NCI-H146 treated with DMSO at 0.1 percent for 48 hours (cell line): ENCODE results near the gene KAZN.

Experiments
- DNase-seq: peaks from one replicate; lab custom pipeline; 2025; ENCODE audit not compliant: unreplicated experiment; lab: John Stamatoyannopoulos, UW

Gene KAZN

GRCh38 chr1:14812189-14812588 lies 213.7 kb downstream of the KAZN start:
- DNase-seq: no peak

- no peak for DNase-seq
Observed at GRCh38 chr1:14815175-14815877, 216.8 kb downstream of the KAZN start.

- DNase-seq: no peak
Observed at GRCh38 chr1:14817223-14818170, 219.0 kb downstream of the KAZN start.

DNA sequence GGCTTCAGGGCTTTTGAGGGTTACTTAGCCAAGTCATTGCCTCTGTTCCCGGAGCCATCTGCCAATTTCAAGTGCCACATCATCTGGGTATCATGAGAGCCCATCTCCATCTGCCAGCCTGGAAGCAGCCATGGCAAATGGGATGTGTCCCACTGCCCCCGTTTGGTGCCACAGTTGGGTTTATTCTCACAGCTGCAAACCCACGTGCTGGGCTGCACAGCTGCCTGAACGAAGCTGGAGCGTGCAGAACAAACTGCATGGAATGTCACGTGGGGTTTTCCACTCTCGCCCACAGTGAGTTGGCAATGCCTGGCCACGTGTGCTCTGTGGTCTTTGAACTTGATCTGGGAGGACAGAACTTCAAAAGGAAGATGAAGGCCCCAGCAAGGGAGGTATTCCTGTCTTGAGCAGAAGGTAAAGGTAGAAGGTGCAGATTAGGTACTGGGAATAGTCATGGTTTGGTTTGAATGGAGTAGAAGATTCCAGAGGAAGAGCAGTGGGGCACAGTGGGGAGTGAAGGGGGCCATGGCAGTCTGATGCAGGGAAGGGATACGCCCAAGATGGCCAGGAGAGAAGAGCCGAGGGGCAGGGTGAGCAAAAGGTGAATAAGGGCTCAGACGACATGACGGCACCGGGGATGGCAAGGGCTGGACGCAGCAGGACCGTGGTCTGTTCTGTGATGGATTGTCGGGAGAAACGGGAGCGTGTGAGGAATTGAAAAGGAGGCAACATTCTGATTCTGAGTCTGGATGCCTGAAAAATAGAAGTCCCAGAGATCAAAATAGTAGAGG lies 222.0 kb downstream of the KAZN start:
- DNase-seq: no peak

DNA sequence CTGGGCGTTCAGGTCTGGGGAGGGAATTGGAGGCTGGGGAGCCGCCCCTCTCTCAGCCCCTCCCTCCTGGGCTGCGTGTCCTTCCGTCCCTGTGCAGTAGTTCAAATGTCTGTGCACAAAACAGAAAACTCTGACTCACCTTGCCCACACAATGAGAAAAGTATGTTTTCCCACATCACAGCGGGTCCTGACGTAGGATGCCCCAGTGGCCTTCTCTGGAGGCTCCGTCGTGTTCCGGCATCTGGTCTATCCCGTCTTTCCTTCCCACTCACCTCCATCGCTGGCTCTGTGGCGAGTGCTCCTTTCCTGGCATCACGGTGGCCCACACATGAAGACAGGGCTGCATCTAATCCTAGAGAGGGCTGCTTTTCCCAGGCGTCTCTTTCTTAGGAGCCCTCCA lies 224.0 kb downstream of the KAZN start:
- DNase-seq: no peak

- DNase-seq: no peak
Observed at GRCh38 chr1:14822996-14823395, 224.5 kb downstream of the KAZN start.

- DNase-seq: no peak
Observed at GRCh38 chr1:14824314-14824915, 225.9 kb downstream of the KAZN start.

DNA sequence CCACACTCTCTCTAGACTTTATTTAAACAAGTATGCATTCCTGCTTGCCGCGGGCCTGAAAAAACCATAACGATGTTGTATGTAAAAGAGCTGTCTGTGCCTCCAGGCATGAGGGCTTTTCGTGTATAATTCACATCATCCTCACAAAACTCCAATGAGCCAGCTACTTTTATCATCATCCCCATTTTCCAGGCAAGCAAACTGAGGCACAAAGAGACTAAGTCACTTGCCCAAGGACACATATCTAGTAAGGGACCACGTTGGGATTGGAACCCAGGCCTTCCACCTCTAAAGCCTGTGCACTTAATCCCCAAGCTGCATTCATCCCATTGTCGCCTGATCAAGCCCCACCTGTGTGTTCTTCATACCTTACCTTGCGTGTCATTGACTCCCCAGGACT lies 226.9 kb downstream of the KAZN start:
- DNase-seq: no peak

GRCh38 chr1:14826172-14826636 lies 227.7 kb downstream of the KAZN start:
- no peak for DNase-seq

DNA sequence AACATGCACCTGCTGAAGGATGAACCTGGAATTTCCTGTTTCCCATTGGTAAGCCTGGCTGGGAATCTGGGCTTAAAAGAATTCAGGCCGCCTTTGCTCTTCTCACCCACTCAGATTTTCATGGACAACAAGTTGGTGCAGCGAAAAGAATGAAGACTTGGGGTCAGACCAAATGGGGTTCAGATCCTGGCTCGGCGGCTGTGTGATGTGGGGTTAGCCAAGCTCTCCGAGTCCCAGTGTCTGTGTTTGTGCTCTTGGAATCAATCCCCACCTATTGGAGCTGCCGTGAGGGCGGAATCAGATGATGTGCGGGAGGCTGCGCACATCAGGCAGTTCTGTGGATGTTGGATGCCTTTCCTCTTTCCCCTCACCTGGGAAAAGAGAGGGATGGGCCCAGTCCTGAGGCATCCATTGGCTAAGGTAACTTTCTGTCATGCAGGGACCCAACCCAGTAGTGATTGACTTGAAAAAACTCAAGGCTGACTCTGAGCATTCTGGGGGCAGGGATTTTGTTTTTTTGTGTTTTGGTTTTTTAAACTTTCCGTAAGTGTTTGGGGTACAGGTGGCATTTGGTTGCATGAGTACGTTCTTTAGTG lies 228.3 kb downstream of the KAZN start:
- no peak for DNase-seq

DNA sequence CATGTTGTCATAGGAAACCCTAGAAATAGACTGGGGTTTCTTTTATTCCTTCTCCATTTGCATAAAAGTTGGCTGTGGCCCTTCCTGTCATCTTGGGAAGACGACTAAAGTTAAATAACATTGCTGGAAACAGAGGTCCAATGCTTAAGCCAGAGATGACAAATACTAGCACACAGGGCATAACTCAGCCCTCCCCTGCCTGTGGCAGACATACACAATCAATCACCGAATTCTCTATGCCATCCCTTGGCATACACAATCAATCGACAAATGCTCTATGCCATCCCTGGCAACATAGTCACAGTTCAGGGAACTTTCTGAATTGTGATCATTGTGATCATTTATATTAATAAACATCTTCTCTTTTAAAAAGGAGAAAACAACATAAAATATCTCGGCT lies 229.4 kb downstream of the KAZN start:
- DNase-seq: no peak

DNA sequence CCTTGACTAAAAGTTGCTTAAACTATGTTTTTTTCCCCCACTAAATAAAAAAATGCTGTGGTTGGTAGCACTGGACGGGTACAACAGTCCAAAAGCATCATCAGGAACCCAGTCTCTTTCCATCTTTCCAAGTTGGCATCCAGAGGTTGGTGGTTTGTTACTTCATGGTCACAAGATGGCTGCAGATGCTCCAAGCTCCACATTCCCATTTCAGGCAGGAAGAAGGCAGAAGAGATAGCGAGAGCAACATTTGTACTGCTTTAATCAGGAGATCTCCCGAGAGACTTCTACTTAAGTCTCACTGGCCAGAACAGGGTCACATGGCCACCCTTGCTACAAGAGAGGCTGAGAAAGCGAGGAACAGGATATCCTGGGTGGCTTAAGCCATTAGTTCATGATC lies 230.2 kb downstream of the KAZN start:
- no peak for DNase-seq

GRCh38 chr1:14835725-14836124 lies 237.2 kb downstream of the KAZN start:
- DNase-seq: no peak

- DNase-seq: no peak
Observed at GRCh38 chr1:14836426-14837140, 238.1 kb downstream of the KAZN start.

DNA sequence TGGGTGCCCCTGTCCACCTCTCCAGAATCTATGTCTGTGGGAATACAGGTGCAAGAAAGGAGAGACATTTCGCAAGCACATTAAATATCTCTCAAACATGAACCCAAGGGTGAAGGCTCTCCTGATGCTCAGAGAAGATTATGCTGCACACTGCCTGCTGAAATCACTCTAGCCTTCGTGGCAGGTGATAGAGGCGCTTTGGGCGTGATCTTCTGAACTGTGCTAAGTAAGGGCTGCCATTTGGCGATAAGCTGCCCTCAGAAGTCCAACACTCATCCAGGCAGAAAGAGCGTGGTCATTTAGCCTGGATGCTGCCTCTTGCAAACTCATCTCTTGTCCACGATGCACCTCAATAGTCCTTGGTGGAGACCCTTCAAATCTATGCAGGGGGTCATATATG lies 241.9 kb downstream of the KAZN start:
- DNase-seq: no peak

- no peak for DNase-seq
Observed at GRCh38 chr1:14841456-14841855, 243.0 kb downstream of the KAZN start.

- no peak for DNase-seq
Observed at GRCh38 chr1:14841951-14842350, 243.5 kb downstream of the KAZN start.

DNA sequence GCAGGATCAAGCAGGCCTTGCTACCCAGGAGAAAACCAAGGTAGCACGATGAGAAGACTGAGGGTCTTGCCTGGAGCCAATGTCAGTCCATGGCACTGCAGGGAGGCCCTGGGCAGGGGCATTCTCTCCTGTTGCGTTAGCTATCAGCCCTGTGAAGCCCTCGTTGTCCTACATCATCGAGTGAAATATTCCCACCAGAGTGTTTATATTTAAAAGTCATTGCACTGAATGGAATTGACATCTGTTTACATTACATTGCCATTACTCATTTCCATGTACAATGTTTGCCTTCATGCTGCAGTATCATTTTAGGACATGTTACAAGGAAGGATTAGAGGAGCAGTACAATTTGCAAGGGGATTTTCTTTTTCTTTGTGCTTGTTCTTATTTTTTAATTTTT lies 243.9 kb downstream of the KAZN start:
- no peak for DNase-seq

GRCh38 chr1:14842891-14843290 lies 244.4 kb downstream of the KAZN start:
- no peak for DNase-seq

GRCh38 chr1:14843525-14843924 lies 245.0 kb downstream of the KAZN start:
- no peak for DNase-seq
